ENCODE measurements around the gene TEX29. TPM values are rescaled to one million over a fixed set of nuclear protein-coding genes. Genes with fewer than 3 reads are reported as not detected.

Gene TEX29
- total RNA-seq, 1 experiment from 2014 or later: not detected

- DNase-seq (ENCODE audit: low read depth): no peak
Measured at GRCh38 chr13:111322001-111322915, 1.8 kb downstream of the TEX29 start.

DNA sequence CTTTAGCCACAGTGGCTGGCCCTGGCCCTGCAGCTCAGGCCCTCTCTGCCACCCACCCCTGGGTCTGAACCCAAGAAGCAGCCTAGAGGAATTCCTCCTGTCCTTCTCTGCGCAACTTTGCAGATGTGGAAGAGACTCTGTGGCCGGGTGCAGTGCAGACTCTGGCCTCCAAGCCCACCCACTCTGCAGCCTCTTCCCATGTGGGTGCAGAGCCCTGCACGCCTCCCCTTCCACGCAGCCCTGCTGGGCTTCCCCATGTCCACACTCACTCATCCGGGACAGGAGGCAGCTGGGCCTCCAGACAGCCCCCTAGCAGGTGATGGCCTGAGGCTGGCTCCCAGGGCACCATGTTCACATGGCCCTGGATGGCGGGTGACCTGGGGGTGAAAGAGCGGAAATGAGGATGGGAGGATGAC is 2.5 kb downstream of the TEX29 start:
- no peak for DNase-seq (ENCODE audit: low read depth)

GRCh38 chr13:111323549-111323948 is 3.1 kb downstream of the TEX29 start:
- no peak for DNase-seq (ENCODE audit: low read depth)

GRCh38 chr13:111323950-111324651 is 3.7 kb downstream of the TEX29 start:
- DNase-seq (ENCODE audit: low read depth): no peak

GRCh38 chr13:111324736-111325135 is 4.3 kb downstream of the TEX29 start:
- no peak for DNase-seq (ENCODE audit: low read depth)

GRCh38 chr13:111325146-111325890 is 4.9 kb downstream of the TEX29 start:
- DNase-seq (ENCODE audit: low read depth): no peak

DNA sequence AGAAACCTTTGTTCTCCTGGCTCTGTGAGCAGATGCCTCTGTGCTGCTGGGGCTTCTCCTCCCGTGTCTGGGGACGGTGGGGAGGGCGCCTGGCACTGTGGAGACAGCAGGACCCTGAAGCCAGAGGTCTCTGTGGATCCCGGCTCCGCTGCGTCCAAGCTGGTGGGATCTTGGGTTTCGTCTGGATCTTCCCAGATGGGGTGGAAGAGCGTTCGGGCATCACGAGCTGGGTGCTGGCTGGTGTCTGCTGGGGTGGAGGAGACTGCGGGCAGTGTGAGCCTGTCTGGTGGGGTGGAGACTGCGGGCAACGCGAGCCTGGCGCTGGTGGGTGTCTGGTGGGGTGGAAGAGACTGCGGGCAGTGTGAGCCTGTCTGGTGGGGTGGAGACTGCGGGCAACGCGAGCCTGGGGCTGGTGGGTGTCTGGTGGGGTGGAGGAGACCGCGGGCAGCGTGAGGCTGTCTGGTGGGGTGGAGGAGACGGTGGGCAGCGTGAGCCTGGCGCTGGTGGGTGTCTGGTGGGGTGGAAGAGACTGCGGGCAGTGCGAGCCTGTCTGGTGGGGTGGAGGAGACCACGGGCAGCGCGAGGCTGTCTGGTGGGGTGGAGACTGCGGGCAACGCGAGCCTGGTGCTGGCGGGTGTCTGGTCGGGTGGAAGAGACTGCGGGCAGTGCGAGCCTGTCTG is 5.6 kb downstream of the TEX29 start:
- DNase-seq (ENCODE audit: low read depth): no peak

- no peak for DNase-seq (ENCODE audit: low read depth)
Measured at GRCh38 chr13:111326621-111326965, 6.2 kb downstream of the TEX29 start.

DNA sequence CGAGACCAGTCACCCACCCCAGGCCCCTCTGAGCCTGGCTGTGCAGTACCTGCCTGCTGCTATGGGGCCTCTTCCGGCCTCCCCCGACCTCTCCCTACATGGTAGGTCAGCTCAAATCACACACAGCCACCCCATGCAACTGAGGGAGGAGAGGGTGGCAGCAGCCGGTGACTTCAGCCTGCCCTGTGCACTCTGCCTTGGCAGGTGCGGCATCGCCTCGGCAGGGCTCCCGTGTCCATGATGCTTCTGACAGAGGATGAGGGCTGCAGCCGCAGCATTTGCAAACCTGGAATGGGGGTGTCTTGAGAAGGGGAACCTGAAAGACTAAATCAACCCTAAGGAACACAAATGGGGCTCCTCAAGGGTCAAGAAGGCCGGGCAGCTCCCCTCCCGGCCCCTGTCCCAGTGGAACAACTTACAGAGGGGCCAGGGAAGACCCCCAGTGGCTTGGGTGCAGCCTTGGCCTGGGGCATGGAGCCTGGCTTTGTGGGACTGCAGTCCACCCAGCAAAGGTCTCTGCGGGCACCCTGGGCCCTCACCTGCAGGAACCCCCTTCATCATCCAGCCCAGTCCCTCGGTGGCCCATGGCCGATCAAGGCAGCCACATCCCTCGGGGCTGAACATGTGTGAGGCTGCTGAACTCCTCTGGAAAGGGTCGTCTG is 6.7 kb downstream of the TEX29 start:
- DNase-seq (ENCODE audit: low read depth): no peak

DNA sequence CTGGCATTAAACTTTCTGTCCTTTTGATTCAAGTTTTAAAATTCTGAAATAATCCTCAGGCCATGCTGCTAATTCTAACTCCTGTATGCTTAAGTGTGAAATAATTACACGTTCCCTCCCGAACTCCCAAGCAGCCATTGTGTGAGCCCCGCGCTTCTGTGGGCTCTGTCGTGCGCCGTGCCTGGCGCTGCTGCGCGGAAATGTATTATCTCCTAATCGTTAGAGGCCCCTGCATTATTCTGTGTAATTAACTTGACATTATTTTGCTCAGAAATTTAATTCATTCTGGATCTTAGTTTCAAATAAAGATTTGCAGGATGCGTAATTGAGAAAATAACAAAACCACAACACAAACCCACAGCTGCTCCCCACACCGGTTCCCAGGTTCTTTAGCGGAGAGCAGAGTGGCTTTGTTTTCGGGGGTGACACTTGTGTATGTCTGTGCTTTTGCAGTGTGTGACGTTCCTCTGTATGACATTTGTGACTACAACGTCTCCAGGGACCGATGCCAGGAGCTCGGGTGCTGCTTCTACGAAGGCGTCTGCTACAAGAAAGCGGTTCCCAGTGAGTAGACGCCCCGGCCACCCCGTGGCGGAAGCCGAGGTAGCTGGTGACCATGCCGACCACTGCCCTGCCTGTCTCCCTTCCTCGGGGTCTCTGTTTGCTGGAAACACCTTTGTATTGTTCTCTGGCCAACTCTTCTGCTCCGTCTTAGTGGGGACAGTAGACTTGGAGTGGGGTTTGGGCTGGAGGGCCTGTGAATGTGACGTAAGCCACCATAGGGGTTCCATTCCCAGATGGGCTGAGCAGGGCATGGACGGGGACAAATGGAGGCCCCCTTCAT is 7.5 kb downstream of the TEX29 start:
- DNase-seq (ENCODE audit: low read depth): no peak

- DNase-seq (ENCODE audit: low read depth): no peak
Measured at GRCh38 chr13:111328574-111329410, 8.3 kb downstream of the TEX29 start.

- DNase-seq (ENCODE audit: low read depth): no peak
Measured at GRCh38 chr13:111329641-111330040, 9.2 kb downstream of the TEX29 start.

- DNase-seq (ENCODE audit: low read depth): no peak
Measured at GRCh38 chr13:111330066-111330610, 9.7 kb downstream of the TEX29 start.

- DNase-seq (ENCODE audit: low read depth): no peak
Measured at GRCh38 chr13:111335298-111335697, 14.9 kb downstream of the TEX29 start.

- DNase-seq (ENCODE audit: low read depth): no peak
Measured at GRCh38 chr13:111336666-111337065, 16.2 kb downstream of the TEX29 start.

GRCh38 chr13:111337206-111337605 is 16.8 kb downstream of the TEX29 start:
- DNase-seq (ENCODE audit: low read depth): peak; percentile 67

DNA sequence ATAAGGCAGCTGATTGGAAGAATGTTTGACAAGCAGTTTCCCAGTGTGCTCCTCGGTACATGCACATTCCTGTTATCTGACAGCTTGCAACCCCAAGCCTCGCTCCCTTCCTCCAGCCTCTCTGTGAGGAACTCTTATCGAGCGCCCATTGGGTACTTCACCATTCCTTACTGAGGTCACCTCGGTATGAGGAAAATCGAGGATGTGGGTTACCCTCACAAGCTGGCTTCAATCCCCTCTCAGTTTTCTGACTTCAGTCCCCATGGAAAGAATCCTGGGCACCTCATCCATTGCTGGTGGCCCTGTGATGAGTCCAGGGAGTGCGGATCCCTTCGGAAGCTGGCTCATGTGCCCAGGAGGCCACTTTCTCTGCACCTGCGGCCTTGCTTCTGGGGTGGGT is 17.3 kb downstream of the TEX29 start:
- DNase-seq (ENCODE audit: low read depth): no peak

GRCh38 chr13:111338841-111339240 is 18.4 kb downstream of the TEX29 start:
- no peak for DNase-seq (ENCODE audit: low read depth)

All from LHCN-M2 (cell line).